ENCODE data around the gene SLC6A3.

Gene SLC6A3

DNA sequence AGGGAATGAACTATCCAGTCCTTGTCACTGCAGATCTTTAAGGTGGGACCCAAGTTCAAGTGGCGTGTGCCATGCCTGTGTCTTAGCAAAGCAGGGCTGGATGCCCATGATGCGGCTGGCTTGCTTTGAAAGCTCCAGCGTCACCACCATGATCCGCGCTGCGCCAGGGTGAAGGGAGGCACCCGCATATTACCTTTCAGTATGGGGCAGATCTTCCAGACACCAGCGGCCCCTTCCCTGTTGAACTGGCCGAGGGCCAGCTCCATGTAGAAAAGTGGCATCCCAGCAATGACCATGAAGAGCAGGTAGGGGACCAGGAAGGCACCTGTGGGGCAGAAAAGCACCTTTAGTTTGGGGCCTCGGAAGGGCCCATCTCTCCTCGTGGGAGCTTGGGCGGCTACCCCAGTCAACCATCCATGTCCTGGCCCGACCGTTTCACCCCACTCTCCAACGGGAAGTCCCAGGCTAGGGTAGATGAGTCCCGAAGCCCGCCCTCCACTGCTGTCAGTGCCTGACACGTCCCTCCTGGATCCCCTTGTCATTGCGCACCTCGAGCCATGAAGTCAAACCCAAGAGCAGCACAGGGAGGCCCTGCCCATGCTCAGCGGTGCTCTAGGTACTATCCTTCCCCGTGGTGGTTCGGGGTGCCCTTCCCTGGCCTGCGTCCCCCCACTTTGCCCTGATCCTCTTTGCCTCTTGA is 3.9 kb downstream of the SLC6A3 start:
- whole genome bisulfite sequencing, 2 experiments, result 93 to 95% methylated on average over 24 of the region's 24 CpGs
- no peaks in the 10 kb centered on the region for H3K4me1 ChIP-seq (ENCODE audit: control insufficient read depth, insufficient read depth, low read length)
- no peaks in the 10 kb centered on the region for H3K9me3 ChIP-seq (ENCODE audit: control insufficient read depth, low read length)
- no peaks in the 10 kb centered on the region for H3K36me3 ChIP-seq (ENCODE audit: control insufficient read depth, insufficient read depth, low read length)
- no peak overlapping the region for H3K27ac ChIP-seq (ENCODE audit: insufficient read depth, low read depth, low read length, poor library complexity, severe bottlenecking)
- peaks cover 61% of the 10 kb centered on the region for H3K27me3 ChIP-seq (ENCODE audit: control insufficient read depth, insufficient read depth, low read length, poor library complexity, severe bottlenecking)
- no peak overlapping the region for H3K4me3 ChIP-seq (ENCODE audit: insufficient read depth, low read depth, low read length)

- H3K36me3 ChIP-seq (ENCODE audit: control insufficient read depth, insufficient read depth, low read length), result no peaks in the 10 kb centered on the region
- H3K9me3 ChIP-seq (ENCODE audit: control insufficient read depth, low read length), result no peaks in the 10 kb centered on the region
- 88 to 92% methylated on average over 3 of the region's 3 CpGs for WGBS, 2 experiments
- peaks cover 49% of the 10 kb centered on the region for H3K27me3 ChIP-seq (ENCODE audit: control insufficient read depth, insufficient read depth, low read length, poor library complexity, severe bottlenecking)
- H3K4me1 ChIP-seq (ENCODE audit: control insufficient read depth, insufficient read depth, low read length), result no peaks in the 10 kb centered on the region
- H3K4me3 ChIP-seq (ENCODE audit: insufficient read depth, low read depth, low read length), result no peak overlapping the region
- no peak overlapping the region for H3K27ac ChIP-seq (ENCODE audit: insufficient read depth, low read depth, low read length, poor library complexity, severe bottlenecking)
These were observed 5.1 kb downstream of the SLC6A3 start for GRCh38 chr5:1440098-1440493.

DNA sequence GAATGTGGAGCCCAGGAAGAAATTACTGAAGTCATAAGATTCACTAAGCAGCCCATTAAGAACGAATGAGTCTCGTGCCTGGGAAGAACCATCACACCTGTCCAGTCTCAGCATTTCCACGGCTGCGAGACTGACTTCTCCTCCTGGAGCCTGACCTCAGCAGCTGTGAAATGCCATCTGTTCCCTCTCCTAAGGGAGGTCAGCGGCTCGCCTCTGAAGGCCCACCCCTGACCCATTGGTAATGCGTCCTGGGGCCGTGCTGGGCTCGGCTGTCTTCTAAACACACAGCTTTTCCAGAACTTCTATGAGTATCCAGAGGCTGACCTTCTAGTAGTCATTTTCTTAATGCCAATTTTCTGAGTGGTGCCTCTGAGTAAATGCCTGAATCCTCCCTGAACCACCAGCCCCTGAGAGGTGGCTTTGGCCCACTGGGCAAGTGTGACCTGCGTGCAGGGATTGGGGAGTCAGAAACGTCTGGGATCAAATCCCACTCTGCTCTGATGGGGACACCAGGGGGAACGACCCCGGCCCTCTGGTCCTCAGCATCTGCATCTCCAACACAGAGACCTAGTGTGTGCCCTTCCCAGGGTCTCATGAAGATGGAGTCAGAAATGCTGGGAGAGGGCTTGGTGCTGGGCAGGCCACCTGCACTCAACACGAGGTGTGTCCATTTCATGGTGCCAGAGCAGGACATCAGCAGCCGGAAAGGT is 5.7 kb downstream of the SLC6A3 start:
- Histone ChIP-seq H3K36me3 (ENCODE audit: control insufficient read depth, insufficient read depth, low read length) (no peaks in the 10 kb centered on the region), H3K27ac (ENCODE audit: insufficient read depth, low read depth, low read length, poor library complexity, severe bottlenecking) (no peak overlapping the region), H3K9me3 (ENCODE audit: control insufficient read depth, low read length) (no peaks in the 10 kb centered on the region), H3K4me1 (ENCODE audit: control insufficient read depth, insufficient read depth, low read length) (no peaks in the 10 kb centered on the region), H3K4me3 (ENCODE audit: insufficient read depth, low read depth, low read length) (no peak overlapping the region), H3K27me3 (ENCODE audit: control insufficient read depth, insufficient read depth, low read length, poor library complexity, severe bottlenecking) (peaks cover 43% of the 10 kb centered on the region)
- 90 to 94% methylated on average over 15 of the region's 15 CpGs for WGBS, 2 experiments

DNA sequence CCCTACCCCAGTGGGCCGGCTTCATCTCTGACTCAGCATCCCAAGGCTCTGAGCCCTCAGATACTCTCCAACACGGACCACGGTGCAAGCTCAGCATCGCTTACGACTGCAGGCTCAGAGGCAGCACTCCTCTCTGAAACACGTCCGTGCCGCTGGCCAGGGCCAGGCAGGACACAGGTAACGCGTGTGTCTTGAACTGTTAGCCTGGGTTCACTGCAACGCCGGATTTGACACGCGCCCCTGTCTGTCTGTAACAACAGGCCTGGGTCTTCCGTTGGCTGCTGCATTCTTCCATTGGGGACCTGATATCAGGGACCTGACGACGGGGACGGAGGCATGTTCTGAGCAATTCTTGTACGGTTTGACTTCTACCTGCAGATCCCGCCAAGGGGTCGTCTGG is 6.4 kb downstream of the SLC6A3 start:
- H3K4me1 ChIP-seq (ENCODE audit: control insufficient read depth, insufficient read depth, low read length), result no peaks in the 10 kb centered on the region
- H3K27ac ChIP-seq (ENCODE audit: insufficient read depth, low read depth, low read length, poor library complexity, severe bottlenecking), result no peak overlapping the region
- H3K9me3 ChIP-seq (ENCODE audit: control insufficient read depth, low read length), result no peaks in the 10 kb centered on the region
- H3K36me3 ChIP-seq (ENCODE audit: control insufficient read depth, insufficient read depth, low read length), result no peaks in the 10 kb centered on the region
- peaks cover 37% of the 10 kb centered on the region for H3K27me3 ChIP-seq (ENCODE audit: control insufficient read depth, insufficient read depth, low read length, poor library complexity, severe bottlenecking)
- H3K4me3 ChIP-seq (ENCODE audit: insufficient read depth, low read depth, low read length), result no peak overlapping the region
- 94 to 96% methylated on average over 19 to 21 of the region's 21 CpGs for WGBS, 2 experiments

DNA sequence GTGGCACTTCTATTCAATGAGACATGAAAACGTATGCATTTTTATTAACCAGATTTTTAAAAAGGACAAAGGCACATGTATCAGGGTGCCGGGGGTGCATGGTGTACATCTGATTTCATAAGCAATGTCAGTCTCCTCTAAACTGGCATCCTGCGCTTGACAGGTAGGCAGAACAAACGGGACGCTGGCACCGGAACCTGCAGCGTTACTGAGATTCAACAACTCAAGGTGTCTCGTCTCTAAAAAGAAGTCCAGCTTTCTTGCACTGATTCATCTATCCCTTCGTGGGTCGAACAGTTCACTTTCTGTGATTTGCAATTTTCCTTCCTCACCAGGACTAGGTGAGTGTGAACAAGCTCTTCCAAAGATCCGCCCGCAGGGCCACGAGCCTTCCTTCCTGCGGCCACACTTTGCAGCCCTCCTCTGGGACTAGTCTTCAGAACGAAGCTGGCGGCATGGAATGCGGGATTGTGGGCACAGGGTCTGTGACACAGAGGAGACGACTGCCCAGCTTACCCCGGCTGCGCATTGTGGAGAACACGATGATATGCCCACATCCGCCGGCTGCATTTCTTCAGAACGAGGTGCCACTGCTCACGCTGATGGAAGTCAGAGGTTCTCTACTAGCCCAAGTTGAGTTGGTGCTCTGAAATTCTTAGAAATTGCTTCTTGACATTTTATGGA is 7.2 kb downstream of the SLC6A3 start:
- H3K27me3 ChIP-seq (ENCODE audit: control insufficient read depth, insufficient read depth, low read length, poor library complexity, severe bottlenecking), result peaks cover 28% of the 10 kb centered on the region
- no peaks in the 10 kb centered on the region for H3K9me3 ChIP-seq (ENCODE audit: control insufficient read depth, low read length)
- WGBS, 2 experiments, result 93 to 94% methylated on average over 25 of the region's 25 CpGs
- no peak overlapping the region for H3K4me3 ChIP-seq (ENCODE audit: insufficient read depth, low read depth, low read length)
- no peak overlapping the region for H3K27ac ChIP-seq (ENCODE audit: insufficient read depth, low read depth, low read length, poor library complexity, severe bottlenecking)
- H3K36me3 ChIP-seq (ENCODE audit: control insufficient read depth, insufficient read depth, low read length), result no peaks in the 10 kb centered on the region
- H3K4me1 ChIP-seq (ENCODE audit: control insufficient read depth, insufficient read depth, low read length), result no peaks in the 10 kb centered on the region

- no peaks in the 10 kb centered on the region for H3K9me3 ChIP-seq (ENCODE audit: control insufficient read depth, low read length)
- no peak overlapping the region for H3K27ac ChIP-seq (ENCODE audit: insufficient read depth, low read depth, low read length, poor library complexity, severe bottlenecking)
- H3K27me3 ChIP-seq (ENCODE audit: control insufficient read depth, insufficient read depth, low read length, poor library complexity, severe bottlenecking), result peaks cover 21% of the 10 kb centered on the region
- WGBS, 2 experiments, result 64 to 68% methylated on average over 11 of the region's 11 CpGs
- H3K36me3 ChIP-seq (ENCODE audit: control insufficient read depth, insufficient read depth, low read length), result no peaks in the 10 kb centered on the region
- no peak overlapping the region for H3K4me3 ChIP-seq (ENCODE audit: insufficient read depth, low read depth, low read length)
- H3K4me1 ChIP-seq (ENCODE audit: control insufficient read depth, insufficient read depth, low read length), result no peaks in the 10 kb centered on the region
These were observed 7.9 kb downstream of the SLC6A3 start for GRCh38 chr5:1437226-1437829.

DNA sequence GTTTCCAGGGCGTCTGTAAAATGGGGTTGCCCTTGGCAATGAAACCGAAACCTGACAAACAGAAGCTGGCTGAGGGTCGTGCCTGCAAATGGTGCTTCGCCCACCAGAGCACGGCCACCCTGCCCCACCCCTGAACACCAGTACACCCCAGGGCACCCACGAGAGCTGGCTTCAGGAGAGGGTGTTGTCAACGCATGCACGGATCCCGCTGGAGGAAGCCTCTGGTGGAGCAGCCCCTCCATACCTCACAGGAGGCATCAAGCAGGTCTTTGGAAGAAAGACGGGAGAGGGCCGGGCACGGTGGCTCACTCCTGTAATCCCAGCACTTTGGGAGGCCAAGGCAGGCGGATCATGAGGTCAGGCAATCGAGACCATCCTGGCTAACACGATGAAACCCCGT is 8.6 kb downstream of the SLC6A3 start:
- H3K36me3 ChIP-seq (ENCODE audit: control insufficient read depth, insufficient read depth, low read length), result no peaks in the 10 kb centered on the region
- WGBS, 2 experiments, result 92 to 93% methylated on average over 16 of the region's 16 CpGs
- H3K4me3 ChIP-seq (ENCODE audit: insufficient read depth, low read depth, low read length), result no peak overlapping the region
- no peak overlapping the region for H3K27ac ChIP-seq (ENCODE audit: insufficient read depth, low read depth, low read length, poor library complexity, severe bottlenecking)
- no peaks in the 10 kb centered on the region for H3K9me3 ChIP-seq (ENCODE audit: control insufficient read depth, low read length)
- no peaks in the 10 kb centered on the region for H3K4me1 ChIP-seq (ENCODE audit: control insufficient read depth, insufficient read depth, low read length)
- peaks cover 15% of the 10 kb centered on the region for H3K27me3 ChIP-seq (ENCODE audit: control insufficient read depth, insufficient read depth, low read length, poor library complexity, severe bottlenecking)

DNA sequence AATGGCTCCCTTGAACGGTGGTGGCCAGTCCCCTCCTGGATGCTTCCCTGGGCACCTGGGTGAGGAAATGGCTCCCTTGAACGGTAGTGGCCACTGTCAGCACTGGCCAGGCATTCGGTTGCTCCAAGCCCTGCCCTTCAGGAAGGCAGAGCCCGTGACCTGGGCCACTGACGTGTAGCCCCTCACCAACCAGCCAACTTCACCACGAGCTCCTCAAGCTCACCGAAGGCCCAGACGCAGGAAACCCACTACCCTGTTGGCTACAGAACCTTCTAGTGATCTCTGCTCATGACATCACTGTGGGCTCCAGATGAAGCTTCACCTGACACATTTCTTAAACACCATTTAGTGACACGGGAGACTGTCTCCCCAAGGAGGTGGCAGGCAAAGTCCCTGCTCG is 9.2 kb downstream of the SLC6A3 start:
- H3K4me1 ChIP-seq (ENCODE audit: control insufficient read depth, insufficient read depth, low read length), result no peaks in the 10 kb centered on the region
- H3K4me3 ChIP-seq (ENCODE audit: insufficient read depth, low read depth, low read length), result no peak overlapping the region
- H3K9me3 ChIP-seq (ENCODE audit: control insufficient read depth, low read length), result no peaks in the 10 kb centered on the region
- no peaks in the 10 kb centered on the region for H3K36me3 ChIP-seq (ENCODE audit: control insufficient read depth, insufficient read depth, low read length)
- H3K27me3 ChIP-seq (ENCODE audit: control insufficient read depth, insufficient read depth, low read length, poor library complexity, severe bottlenecking), result peaks cover 10% of the 10 kb centered on the region
- H3K27ac ChIP-seq (ENCODE audit: insufficient read depth, low read depth, low read length, poor library complexity, severe bottlenecking), result no peak overlapping the region
- WGBS, 2 experiments, result 92 to 93% methylated on average over 10 of the region's 10 CpGs

GRCh38 chr5:1435369-1435768 is 9.9 kb downstream of the SLC6A3 start:
- WGBS, 2 experiments, result 90 to 94% methylated on average over 2 of the region's 2 CpGs
- no peaks in the 10 kb centered on the region for H3K4me1 ChIP-seq (ENCODE audit: control insufficient read depth, insufficient read depth, low read length)
- H3K9me3 ChIP-seq (ENCODE audit: control insufficient read depth, low read length), result no peaks in the 10 kb centered on the region
- H3K27me3 ChIP-seq (ENCODE audit: control insufficient read depth, insufficient read depth, low read length, poor library complexity, severe bottlenecking), result peaks cover 4% of the 10 kb centered on the region
- H3K27ac ChIP-seq (ENCODE audit: insufficient read depth, low read depth, low read length, poor library complexity, severe bottlenecking), result no peak overlapping the region
- H3K36me3 ChIP-seq (ENCODE audit: control insufficient read depth, insufficient read depth, low read length), result no peaks in the 10 kb centered on the region
- no peak overlapping the region for H3K4me3 ChIP-seq (ENCODE audit: insufficient read depth, low read depth, low read length)

GRCh38 chr5:1432296-1432695 is 12.9 kb downstream of the SLC6A3 start:
- Histone ChIP-seq H3K9me3 (ENCODE audit: control insufficient read depth, low read length) (no peaks in the 10 kb centered on the region), H3K4me3 (ENCODE audit: insufficient read depth, low read depth, low read length) (no peak overlapping the region), H3K4me1 (ENCODE audit: control insufficient read depth, insufficient read depth, low read length) (no peaks in the 10 kb centered on the region), H3K27me3 (ENCODE audit: control insufficient read depth, insufficient read depth, low read length, poor library complexity, severe bottlenecking) (no peaks in the 10 kb centered on the region), H3K27ac (ENCODE audit: insufficient read depth, low read depth, low read length, poor library complexity, severe bottlenecking) (no peak overlapping the region), H3K36me3 (ENCODE audit: control insufficient read depth, insufficient read depth, low read length) (no peaks in the 10 kb centered on the region)
- WGBS, 2 experiments, result 92 to 93% methylated on average over 15 of the region's 15 CpGs

All from ectodermal cell (in vitro differentiated cells).